HG03432 (cell line): ENCODE data around the gene KATNA1.

ENCODE experiments used
- ATAC-seq: cut with Tn5 transposase; IDR thresholded peaks from one replicate; pipeline ENCODE4 v1.9.1; 2021; ENCODE audit warnings: mild to moderate bottlenecking, moderate library complexity; ENCODE audit not compliant: unreplicated experiment

Gene KATNA1

DNA sequence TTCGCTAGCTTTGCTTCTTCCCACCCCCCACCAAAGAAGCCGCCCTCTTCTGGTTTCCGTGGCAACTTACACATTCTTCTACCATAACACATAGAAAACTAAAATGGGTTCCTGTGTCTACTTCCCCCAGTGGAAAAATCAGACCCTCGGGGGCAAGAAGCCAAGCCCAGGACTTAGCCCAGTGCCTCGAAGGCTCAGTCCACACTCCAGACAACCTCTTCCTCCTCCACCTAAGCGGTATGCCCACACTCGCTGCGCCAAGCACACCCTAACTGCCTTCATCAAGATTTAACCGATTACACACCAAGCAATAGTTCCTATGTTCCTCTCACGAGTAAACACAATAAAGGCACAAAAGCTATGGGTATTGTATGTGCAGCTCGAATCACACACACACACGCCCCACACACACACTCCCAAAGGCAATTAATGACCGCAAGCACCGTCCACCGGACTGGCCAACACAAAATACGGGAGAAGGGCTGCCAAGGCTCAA is 103.2 kb downstream of the KATNA1 start:
- ATAC-seq, result peak; percentile 9
